Endodermal cell (in vitro differentiated cells): ENCODE results near the gene AGAP2. TPM values are rescaled to one million over a fixed set of nuclear protein-coding genes. Genes with fewer than 3 reads are reported as not detected.

Source experiments
- DNase-seq: peaks from one replicate; pipeline ENCODE4 v3.0.0-alpha.2; 2017
- H3K27ac ChIP-seq: 2 replicates; pipeline ENCODE4 v1.5.1; 2013; ENCODE audit warnings: mild to moderate bottlenecking, low read depth, low read length, moderate library complexity
- H3K27me3 ChIP-seq: 2 replicates; pipeline ENCODE4 v1.6.1; 2013; ENCODE audit warnings: mild to moderate bottlenecking, low read length, moderate library complexity; ENCODE audit not compliant: insufficient read depth, control insufficient read depth, poor library complexity, severe bottlenecking
- H3K36me3 ChIP-seq: 2 replicates; pipeline ENCODE4 v1.7.0; 2013; ENCODE audit warnings: mild to moderate bottlenecking, low read length, moderate library complexity; ENCODE audit not compliant: control insufficient read depth, insufficient read depth
- H3K4me1 ChIP-seq: one replicate; pipeline ENCODE4 v1.7.0; 2013; ENCODE audit warnings: low read length; ENCODE audit not compliant: control insufficient read depth, insufficient read depth
- H3K4me3 ChIP-seq: 2 replicates; pipeline ENCODE4 v1.5.1; 2013; ENCODE audit warnings: mild to moderate bottlenecking, low read length, moderate library complexity
- H3K9ac ChIP-seq: 2 replicates; pipeline ENCODE4 v1.6.1; 2013; ENCODE audit warnings: mild to moderate bottlenecking, low read length, moderate library complexity; ENCODE audit not compliant: poor library complexity, severe bottlenecking; ENCODE audit errors: extremely low read depth
- H3K9me3 ChIP-seq: 2 replicates; pipeline ENCODE4 v1.6.1; 2013; ENCODE audit warnings: mild to moderate bottlenecking, low read length, moderate library complexity; ENCODE audit not compliant: control insufficient read depth
- H3K27ac Mint-ChIP-seq: 2 replicates; pipeline ENCODE4 v1.8.0; 2020; ENCODE audit warnings: mixed read lengths
- H3K27me3 Mint-ChIP-seq: 2 replicates; pipeline ENCODE4 v1.8.0; 2021; ENCODE audit warnings: mild to moderate bottlenecking, mixed read lengths; ENCODE audit not compliant: insufficient read depth
- H3K36me3 Mint-ChIP-seq: 2 replicates; pipeline ENCODE4 v1.8.0; 2020; ENCODE audit warnings: low read depth, mixed read lengths
- H3K4me1 Mint-ChIP-seq: 2 replicates; pipeline ENCODE4 v1.8.0; 2020; ENCODE audit warnings: mixed read lengths
- H3K4me3 Mint-ChIP-seq: 2 replicates; pipeline ENCODE4 v1.8.0; 2020; ENCODE audit warnings: mild to moderate bottlenecking, moderate library complexity, mixed read lengths
- H3K9me3 Mint-ChIP-seq: 2 replicates; pipeline ENCODE4 v1.8.0; 2020; ENCODE audit warnings: mild to moderate bottlenecking, mixed read lengths
- WGBS, 2 experiments: methylation state at CpG; one replicate each; pipeline versions ENCODE4 v1.1.5 to v1.1.7; 2013; ENCODE audit warnings: missing lambda C conversion rate in 2 of 2, mixed read lengths in 1 of 2; ENCODE audit not compliant: insufficient coverage in 1 of 2, insufficient read length in 1 of 2; 5-methylcytosine and 5-hydroxymethylcytosine counted together
- total RNA-seq, 2 donors: library from RNA; stranded (reverse); fragmentation: NEBNext Ultra II Directional in 1 of 2; extraction: Animal tissue kit (Norgen Biotek cat#: 25700) in 1 of 2; gene quantifications; 2 replicates in 1 of 2; 3 replicates in 1 of 2; pipeline ENCODE4 v1.2.1, GENCODE V29; 2021
- TF ChIP-seq, protein P1 (sequence below): fragments of 200-600 bp; sonication (generic); conservative IDR thresholded peaks from 2 replicates; pipeline ENCODE4 v1.5.0; 2021; ENCODE audit warnings: antibody characterized with exemption, mild to moderate bottlenecking

Gene AGAP2
- total RNA-seq, 2 donors from 2014 or later: 0.44 TPM; not detected in 1

DNA sequence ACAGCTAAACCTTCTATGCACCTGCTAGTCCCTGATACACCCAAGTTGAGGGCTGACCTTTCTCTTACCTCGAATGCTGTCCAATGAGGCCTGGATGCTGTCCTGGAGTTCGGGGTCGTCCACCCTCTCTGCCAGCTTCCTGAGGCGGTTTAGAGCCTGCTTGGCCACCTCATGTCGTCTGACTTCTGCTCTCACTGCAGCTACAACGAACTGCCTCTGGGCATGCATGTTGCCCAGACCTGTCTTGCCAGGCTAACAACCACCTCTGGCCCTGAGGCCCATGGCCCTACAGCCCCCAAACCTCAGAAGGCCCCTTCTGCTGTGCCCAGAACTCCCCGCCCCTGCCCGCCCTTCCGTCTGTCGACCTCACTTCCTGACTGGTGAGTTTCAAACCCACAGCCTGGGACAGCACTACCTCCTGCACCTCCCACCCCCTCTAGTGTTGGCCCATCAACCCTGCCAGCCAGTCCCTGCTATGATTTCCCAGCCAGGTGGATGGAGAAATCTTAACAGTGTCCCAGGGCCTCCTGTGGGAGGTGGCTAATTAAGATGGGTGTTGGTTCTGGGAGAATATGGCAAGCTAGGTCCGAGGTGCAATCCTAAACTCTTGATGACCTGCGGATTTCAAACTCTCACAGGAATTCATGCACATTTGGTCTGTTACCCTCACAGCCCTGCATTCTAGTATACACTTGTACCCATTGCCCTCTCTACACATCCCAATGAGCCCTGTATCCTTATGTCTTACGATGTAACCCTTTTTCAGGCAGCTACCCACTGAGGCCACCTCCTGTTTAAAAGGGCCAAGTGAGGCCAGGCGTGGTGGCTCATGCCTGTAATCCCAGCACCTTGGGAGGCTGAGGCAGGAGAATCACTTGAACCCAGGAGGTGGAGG, 3.5 kb upstream of the AGAP2 start:
- H3K36me3 ChIP-seq: peaks cover 10% of the 10 kb centered on the region
- Mint-ChIP-seq H3K9me3 (peaks cover 3% of the 10 kb centered on the region), H3K36me3 (peaks cover 11% of the 10 kb centered on the region), H3K27ac (no peak overlapping the region), H3K4me3 (no peak overlapping the region), H3K4me1 (peaks cover 7% of the 10 kb centered on the region), H3K27me3 (peaks cover 65% of the 10 kb centered on the region)
- no peak overlapping the region for H3K9ac ChIP-seq
- peaks cover 72% of the 10 kb centered on the region for H3K27me3 ChIP-seq
- TF ChIP-seq, protein P1, sequence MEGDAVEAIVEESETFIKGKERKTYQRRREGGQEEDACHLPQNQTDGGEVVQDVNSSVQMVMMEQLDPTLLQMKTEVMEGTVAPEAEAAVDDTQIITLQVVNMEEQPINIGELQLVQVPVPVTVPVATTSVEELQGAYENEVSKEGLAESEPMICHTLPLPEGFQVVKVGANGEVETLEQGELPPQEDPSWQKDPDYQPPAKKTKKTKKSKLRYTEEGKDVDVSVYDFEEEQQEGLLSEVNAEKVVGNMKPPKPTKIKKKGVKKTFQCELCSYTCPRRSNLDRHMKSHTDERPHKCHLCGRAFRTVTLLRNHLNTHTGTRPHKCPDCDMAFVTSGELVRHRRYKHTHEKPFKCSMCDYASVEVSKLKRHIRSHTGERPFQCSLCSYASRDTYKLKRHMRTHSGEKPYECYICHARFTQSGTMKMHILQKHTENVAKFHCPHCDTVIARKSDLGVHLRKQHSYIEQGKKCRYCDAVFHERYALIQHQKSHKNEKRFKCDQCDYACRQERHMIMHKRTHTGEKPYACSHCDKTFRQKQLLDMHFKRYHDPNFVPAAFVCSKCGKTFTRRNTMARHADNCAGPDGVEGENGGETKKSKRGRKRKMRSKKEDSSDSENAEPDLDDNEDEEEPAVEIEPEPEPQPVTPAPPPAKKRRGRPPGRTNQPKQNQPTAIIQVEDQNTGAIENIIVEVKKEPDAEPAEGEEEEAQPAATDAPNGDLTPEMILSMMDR: peak; percentile 39
- no peaks in the 10 kb centered on the region for H3K4me1 ChIP-seq
- H3K9me3 ChIP-seq: no peaks in the 10 kb centered on the region
- DNase-seq: peak; percentile 84
- 66 to 68% methylated on average over 12 to 14 of the region's 14 CpGs for WGBS, 2 experiments
- H3K4me3 ChIP-seq: no peak overlapping the region
- no peak overlapping the region for H3K27ac ChIP-seq

GRCh38 chr12:57741413-57741789, 2.9 kb upstream of the AGAP2 start:
- Histone ChIP-seq H3K36me3 (peaks cover 3% of the 10 kb centered on the region), H3K27ac (no peak overlapping the region), H3K27me3 (peaks cover 79% of the 10 kb centered on the region), H3K4me3 (no peak overlapping the region), H3K9ac (no peak overlapping the region), H3K9me3 (no peaks in the 10 kb centered on the region), H3K4me1 (no peaks in the 10 kb centered on the region)
- peaks cover 72% of the 10 kb centered on the region for H3K27me3 Mint-ChIP-seq
- no peak overlapping the region for H3K4me3 Mint-ChIP-seq
- no peak overlapping the region for H3K27ac Mint-ChIP-seq
- WGBS, 2 experiments: 73% methylated on average over 1 of the region's 1 CpG; no CpG with 5 or more reads in 1 of the 2 experiments
- peaks cover 12% of the 10 kb centered on the region for H3K4me1 Mint-ChIP-seq
- peaks cover 3% of the 10 kb centered on the region for H3K9me3 Mint-ChIP-seq
- peaks cover 4% of the 10 kb centered on the region for H3K36me3 Mint-ChIP-seq
- DNase-seq: no peak
- TF ChIP-seq, protein P1: no peak

- no peaks in the 10 kb centered on the region for H3K36me3 Mint-ChIP-seq
- no peaks in the 10 kb centered on the region for H3K4me1 ChIP-seq
- no peak overlapping the region for H3K9ac ChIP-seq
- H3K4me1 Mint-ChIP-seq: peaks cover 13% of the 10 kb centered on the region
- peaks cover 85% of the 10 kb centered on the region for H3K27me3 ChIP-seq
- WGBS, 2 experiments: 79 to 88% methylated on average over 2 to 5 of the region's 5 CpGs
- no peak overlapping the region for H3K4me3 Mint-ChIP-seq
- peaks cover 77% of the 10 kb centered on the region for H3K27me3 Mint-ChIP-seq
- peaks cover 3% of the 10 kb centered on the region for H3K9me3 Mint-ChIP-seq
- no peaks in the 10 kb centered on the region for H3K9me3 ChIP-seq
- H3K4me3 ChIP-seq: no peak overlapping the region
- no peaks in the 10 kb centered on the region for H3K36me3 ChIP-seq
- H3K27ac ChIP-seq: no peak overlapping the region
- no peak overlapping the region for H3K27ac Mint-ChIP-seq
- TF ChIP-seq, protein P1: no peak
- DNase-seq: no peak
Measured at GRCh38 chr12:57740656-57741412, 2.3 kb upstream of the AGAP2 start.
